ENCODE results near the gene NGEF.

DNA sequence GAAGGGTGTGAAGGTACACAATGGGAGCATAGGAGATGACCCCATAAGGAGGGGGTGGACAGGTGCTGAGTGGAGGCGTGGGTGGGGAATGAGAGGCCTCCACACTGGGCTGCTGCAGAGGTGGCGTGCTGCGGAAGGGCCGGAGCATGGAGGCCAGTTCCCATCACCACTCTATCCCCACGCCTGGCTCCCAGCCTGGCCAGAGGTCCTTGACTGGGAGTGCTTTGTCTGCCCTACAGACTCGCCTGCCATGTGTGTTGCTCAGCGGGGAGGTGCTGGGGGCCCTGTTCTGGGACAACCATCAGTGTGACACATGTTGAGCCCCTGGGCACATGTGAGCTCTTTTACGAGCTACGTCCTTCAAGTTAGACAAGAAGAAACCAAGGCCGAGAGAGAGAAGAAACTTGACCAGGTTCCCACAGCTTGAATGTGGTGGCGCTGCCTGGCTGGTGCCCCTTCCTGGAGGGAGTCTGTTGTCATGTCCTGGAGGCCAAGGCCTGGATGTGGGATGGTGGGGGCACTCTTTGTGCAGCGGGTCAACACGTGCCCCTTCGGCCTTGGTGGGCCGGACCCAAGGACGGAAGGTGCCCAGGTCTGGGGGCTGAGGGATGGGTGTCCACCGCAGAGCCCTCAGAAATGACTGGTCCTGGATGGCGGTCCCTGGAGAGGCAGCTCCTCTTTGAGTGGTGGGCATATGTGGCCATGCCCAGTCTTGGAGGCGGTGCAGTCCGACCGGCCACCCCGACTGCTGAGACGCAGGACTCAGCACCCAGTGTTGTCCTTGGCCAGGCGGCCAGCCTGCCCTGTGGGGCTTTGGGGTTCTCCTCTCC is 45.9 kb upstream of the NGEF start:
- no peak for TF ChIP-seq CTCF (IDR thresholded peaks at IDR 0.05; ENCODE audit: insufficient read depth, low read length)
- TF ChIP-seq SPI1 (IDR thresholded peaks at IDR 0.05; ENCODE audit: borderline replicate concordance, low read depth) = no peak
- TF ChIP-seq REST (IDR thresholded peaks at IDR 0.05; ENCODE audit: insufficient replicate concordance, low read depth) = no peak
- no peak for TF ChIP-seq POLR2AphosphoS5 (IDR thresholded peaks at IDR 0.05; ENCODE audit: low read depth)
